Gastroesophageal sphincter (tissue), 4 donors: ENCODE data around the gene C1orf35. TPM values are rescaled to one million over a fixed set of nuclear protein-coding genes. Genes with fewer than 3 reads are reported as not detected.
A peak's percentile ranks its signal among the peaks of the same experiment; 100 is the strongest.

Experiments used
- ATAC-seq: fragments of 150-250 bp; one replicate; pipeline ENCODE4 v1.9.1; 2016; ENCODE audit warnings: mild to moderate bottlenecking, moderate library complexity
- H3K27ac ChIP-seq, 4 donors: fragments of 200-600 bp; sonication (generic) in 3 of 4; 1 replicate in 3 of 4; 2 replicates in 1 of 4; pipeline ENCODE4 v1.5.1; 2016 to 2019
- H3K27me3 ChIP-seq: fragments of 200-600 bp; sonication (generic); one replicate; pipeline ENCODE4 v1.5.1; 2019
- H3K36me3 ChIP-seq, 2 donors: fragments of 200-600 bp; sonication (generic); one replicate each; pipeline ENCODE4 v1.5.1; 2019; ENCODE audit warnings: control low read depth in 1 of 2
- H3K4me1 ChIP-seq, 3 donors: fragments of 200-600 bp; sonication (generic); 1 replicate in 2 of 3; 2 replicates in 1 of 3; pipeline ENCODE4 v1.5.1; 2016 to 2019; ENCODE audit warnings: control low read depth in 2 of 3
- H3K4me3 ChIP-seq, 2 donors: fragments of 200-600 bp; sonication (generic); one replicate each; pipeline ENCODE4 v1.5.1; 2019; ENCODE audit warnings: mild to moderate bottlenecking in 1 of 2, moderate library complexity in 1 of 2
- H3K9me3 ChIP-seq, 3 donors: fragments of 200-600 bp; sonication (generic); one replicate each; pipeline ENCODE4 v1.5.1; 2017 to 2019; ENCODE audit warnings: control low read depth in 2 of 3
- CTCF ChIP-seq, 4 experiments: fragments of 200-600 bp in 2 of 4; fragments of 450-650 bp in 2 of 4; sonication (generic) in 1 of 4; IDR thresholded peaks; one replicate each; pipeline ENCODE4 v1.5.1; 2017 to 2019; ENCODE audit warnings: antibody characterized with exemption in 4 of 4, mild to moderate bottlenecking in 2 of 4, moderate library complexity in 2 of 4
- EP300 ChIP-seq: sonication (generic); formaldehyde crosslinking; IDR thresholded peaks from one replicate; pipeline ENCODE4 v1.6.1; 2017; ENCODE audit warnings: antibody characterized with exemption, mild to moderate bottlenecking
- POLR2A ChIP-seq, 2 donors: fragments of 450-650 bp; IDR thresholded peaks; one replicate each; pipeline ENCODE4 v1.6.1; 2017; ENCODE audit warnings: antibody characterized with exemption in 2 of 2, mild to moderate bottlenecking in 2 of 2, moderate library complexity in 1 of 2
- POLR2AphosphoS5 ChIP-seq: sonication (generic); formaldehyde crosslinking; IDR thresholded peaks from one replicate; pipeline ENCODE4 v1.6.1; 2017; ENCODE audit warnings: antibody characterized with exemption
- WGBS, 2 donors: methylation state at CpG; one replicate each; pipeline ENCODE4 v1.1.5; 2018; ENCODE audit warnings: low coverage in 1 of 2; 5-methylcytosine and 5-hydroxymethylcytosine counted together
- total RNA-seq, 4 donors: library from RNA; depleted of rRNA; stranded (reverse); fragments of >200 nt; gene quantifications; one replicate each; pipeline ENCODE4 v1.1.0, GENCODE V29; 2016

The C1orf35 gene
- total RNA-seq, 4 donors from 2014 or later: 11.6 to 16.0 (median 14.6) TPM

GRCh38 chr1:228141226-228142044 is 38.3 kb upstream of the C1orf35 start:
- no peak for ATAC-seq

GRCh38 chr1:228140724-228141225 is 37.6 kb upstream of the C1orf35 start:
- H3K27ac ChIP-seq: peak overlapping the region; percentile 87 to 99 (median 95)
- 0% methylated on average over 3 to 8 of the region's 25 CpGs for WGBS, 2 donors
- H3K9me3 ChIP-seq: no peaks in the 10 kb centered on the region
- ATAC-seq: no peak
- H3K27me3 ChIP-seq: no peaks in the 10 kb centered on the region
- peak overlapping the region; percentile 70 to 72 for H3K4me3 ChIP-seq
- peaks cover 6 to 61% (median 36%) of the 10 kb centered on the region in 3 donors for H3K4me1 ChIP-seq
- H3K36me3 ChIP-seq: peaks cover 0 to 19% of the 10 kb centered on the region in 2 donors
- TF ChIP-seq POLR2AphosphoS5 (no peak), EP300 (no peak), CTCF (IDR thresholded peaks at IDR 0.05) (no peak), POLR2A (IDR thresholded peaks at IDR 0.05) (no peak)

More at GRCh38 chr1:228141226-228142044, 38.3 kb upstream of the C1orf35 start:
- TF ChIP-seq EP300 (no peak), POLR2AphosphoS5 (no peak), CTCF (IDR thresholded peaks at IDR 0.05) (no peak), POLR2A (IDR thresholded peaks at IDR 0.05) (no peak)
- no peaks in the 10 kb centered on the region for H3K9me3 ChIP-seq
- 28 to 39% methylated on average over 10 to 13 of the region's 27 CpGs for WGBS, 2 donors
- H3K27ac ChIP-seq: peak overlapping the region in 3 of 4 donors; percentile 93 to 99 (median 97)
- H3K4me1 ChIP-seq: peaks cover 6 to 68% (median 36%) of the 10 kb centered on the region in 3 donors
- H3K27me3 ChIP-seq: no peaks in the 10 kb centered on the region
- H3K36me3 ChIP-seq: peaks cover 0 to 26% of the 10 kb centered on the region in 2 donors
- H3K4me3 ChIP-seq: peak overlapping the region; percentile 70 to 72

GRCh38 chr1:228139931-228140723 is 37.0 kb upstream of the C1orf35 start, which contains the start of gene GUK1:
GUK1 (plus strand) TSS chr1:228140279; CDS start chr1:228140303, 24 bp downstream.
- Histone ChIP-seq H3K4me3 (peak within 1 kb of the TSS; percentile 70 to 72), H3K27me3 (no peaks in the 10 kb centered on the region), H3K4me1 (peaks cover 6 to 55% (median 36%) of the 10 kb centered on the region in 3 donors), H3K9me3 (no peaks in the 10 kb centered on the region), H3K36me3 (peaks cover 0 to 13% of the 10 kb centered on the region in 2 donors), H3K27ac (peak within 1 kb of the TSS; percentile 87 to 99 (median 95))
- ATAC-seq: peak; percentile 96
- WGBS, 2 donors: no CpG with 5 or more reads among the region's 95 CpGs
- TF ChIP-seq EP300 (no peak), POLR2A (IDR thresholded peaks at IDR 0.05) (peak; percentile 97 to 98), POLR2AphosphoS5 (peak; percentile 91), CTCF (IDR thresholded peaks at IDR 0.05) (peak in 3 of 4 experiments; percentile 26 to 49 (median 35))

GRCh38 chr1:228139406-228139930 is 36.3 kb upstream of the C1orf35 start:
- Histone ChIP-seq H3K27ac (peak overlapping the region; percentile 31 to 99 (median 95)), H3K4me3 (peak overlapping the region; percentile 70 to 72), H3K9me3 (no peaks in the 10 kb centered on the region), H3K4me1 (peaks cover 6 to 48% (median 31%) of the 10 kb centered on the region in 3 donors), H3K27me3 (peaks cover 7% of the 10 kb centered on the region), H3K36me3 (peaks cover 0 to 10% of the 10 kb centered on the region in 2 donors)
- TF ChIP-seq POLR2AphosphoS5 (no peak), EP300 (no peak), POLR2A (IDR thresholded peaks at IDR 0.05) (no peak), CTCF (IDR thresholded peaks at IDR 0.05) (no peak)
- ATAC-seq: no peak
- 50 to 60% methylated on average over 4 to 8 of the region's 30 CpGs for WGBS, 2 donors
